PC-3 (cell line): ENCODE measurements around the gene RSPRY1.

Experiments used
- EZH2 ChIP-seq: fragments of 300-600 bp; sonication (generic); IDR thresholded peaks from one replicate; pipeline ENCODE4 v1.6.1; 2017; ENCODE audit warnings: antibody characterized with exemption, mild to moderate bottlenecking, low read length; ENCODE audit not compliant: unreplicated experiment
- EZH2phosphoT487 ChIP-seq: fragments of 300-600 bp; sonication (generic); IDR thresholded peaks from 2 replicates; pipeline ENCODE4 v1.6.1; 2018; ENCODE audit warnings: mild to moderate bottlenecking, antibody characterized with exemption, low read length, borderline replicate concordance
- TF ChIP-seq, protein P1 (sequence below): fragments of 300-600 bp; sonication (generic); conservative IDR thresholded peaks from 2 replicates; pipeline ENCODE4 v1.5.1; 2017; ENCODE audit warnings: antibody characterized with exemption, low read depth, mild to moderate bottlenecking, low read length

DNA sequence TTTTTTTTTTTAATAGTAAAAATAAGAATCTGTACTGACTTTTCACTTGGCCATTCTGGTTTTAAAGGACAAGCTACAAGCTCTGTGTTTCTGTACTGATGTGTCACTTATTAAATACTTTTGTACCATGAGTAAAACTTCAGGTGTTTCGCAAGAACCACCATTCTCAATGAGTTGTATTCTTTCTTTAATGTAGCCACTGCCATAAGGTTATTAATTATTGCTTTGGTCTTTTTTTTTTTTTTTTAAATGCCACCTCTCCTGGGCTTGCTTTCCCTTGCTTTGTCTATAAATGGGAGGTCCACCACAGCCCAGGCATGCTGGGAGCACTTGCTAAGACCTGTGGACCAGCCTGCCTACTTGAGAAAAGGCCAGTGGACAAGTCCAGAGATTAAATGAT lies 67.3 kb downstream of the RSPRY1 start:
- TF ChIP-seq, protein P1, sequence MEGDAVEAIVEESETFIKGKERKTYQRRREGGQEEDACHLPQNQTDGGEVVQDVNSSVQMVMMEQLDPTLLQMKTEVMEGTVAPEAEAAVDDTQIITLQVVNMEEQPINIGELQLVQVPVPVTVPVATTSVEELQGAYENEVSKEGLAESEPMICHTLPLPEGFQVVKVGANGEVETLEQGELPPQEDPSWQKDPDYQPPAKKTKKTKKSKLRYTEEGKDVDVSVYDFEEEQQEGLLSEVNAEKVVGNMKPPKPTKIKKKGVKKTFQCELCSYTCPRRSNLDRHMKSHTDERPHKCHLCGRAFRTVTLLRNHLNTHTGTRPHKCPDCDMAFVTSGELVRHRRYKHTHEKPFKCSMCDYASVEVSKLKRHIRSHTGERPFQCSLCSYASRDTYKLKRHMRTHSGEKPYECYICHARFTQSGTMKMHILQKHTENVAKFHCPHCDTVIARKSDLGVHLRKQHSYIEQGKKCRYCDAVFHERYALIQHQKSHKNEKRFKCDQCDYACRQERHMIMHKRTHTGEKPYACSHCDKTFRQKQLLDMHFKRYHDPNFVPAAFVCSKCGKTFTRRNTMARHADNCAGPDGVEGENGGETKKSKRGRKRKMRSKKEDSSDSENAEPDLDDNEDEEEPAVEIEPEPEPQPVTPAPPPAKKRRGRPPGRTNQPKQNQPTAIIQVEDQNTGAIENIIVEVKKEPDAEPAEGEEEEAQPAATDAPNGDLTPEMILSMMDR = no peak
- no peak for TF ChIP-seq EZH2phosphoT487
- no peak for TF ChIP-seq EZH2
